A673 (cell line): Measurements from ENCODE around the gene ATF6. TPM values are rescaled to one million over a fixed set of nuclear protein-coding genes. Genes with fewer than 3 reads are reported as not detected.

Experiments used
- BruUV-seq: library from RNA; stranded (reverse); fragments of 400-500 nt; replicated peaks from 2 replicates; lab custom pipeline; 2021; lab: Mats Ljungman, UMichigan
- CTCF ChIA-PET: fragments of 300-600 bp; sonication (Branson Sonifier 250); formaldehyde crosslinking; loops from one replicate; lab custom pipeline; 2022; ENCODE audit warnings: antibody characterized with exemption; lab: Charles Lee
- POLR2A ChIA-PET: fragments of 300-600 bp; sonication (Branson Sonifier 250); formaldehyde crosslinking; loops from one replicate; lab custom pipeline; 2022; ENCODE audit warnings: antibody characterized with exemption; ENCODE audit not compliant: low non-redundant PET; lab: Charles Lee
- DNase-seq: peaks from one replicate; pipeline ENCODE4 v3.0.0-alpha.2; 2015; ENCODE audit warnings: low spot score
- H3K27ac ChIP-seq: fragments of 200-600 bp; sonication (generic); 2 replicates; pipeline ENCODE4 v1.5.1; 2016; ENCODE audit warnings: mixed run types, low read depth, mild to moderate bottlenecking, mixed read lengths, antibody characterized with exemption, low read length; ENCODE audit not compliant: poor library complexity, severe bottlenecking
- H3K27me3 ChIP-seq: fragments of 200-600 bp; sonication (generic); replicated peaks from 2 replicates; pipeline ENCODE4 v1.6.1; 2017; ENCODE audit warnings: mixed run types, low read depth, mild to moderate bottlenecking, mixed read lengths, antibody characterized with exemption, low read length; ENCODE audit not compliant: insufficient read depth, poor library complexity
- H3K36me3 ChIP-seq: fragments of 200-600 bp; sonication (generic); 2 replicates; pipeline ENCODE4 v1.6.1; 2016; ENCODE audit warnings: mixed run types, mild to moderate bottlenecking, mixed read lengths, antibody characterized with exemption, low read length; ENCODE audit not compliant: insufficient read depth, poor library complexity, severe bottlenecking
- H3K4me1 ChIP-seq: fragments of 200-600 bp; sonication (generic); 2 replicates; pipeline ENCODE4 v1.6.1; 2017; ENCODE audit warnings: mixed run types, mild to moderate bottlenecking, mixed read lengths, antibody characterized with exemption, low read length; ENCODE audit not compliant: insufficient read depth, poor library complexity, severe bottlenecking
- H3K4me3 ChIP-seq: fragments of 200-600 bp; sonication (generic); 2 replicates; pipeline ENCODE4 v1.5.1; 2016; ENCODE audit warnings: low read depth, mixed run types, mild to moderate bottlenecking, mixed read lengths, low read length; ENCODE audit not compliant: poor library complexity, severe bottlenecking
- H3K9me3 ChIP-seq: fragments of 200-600 bp; sonication (generic); 2 replicates; pipeline ENCODE4 v1.6.1; 2016; ENCODE audit warnings: mixed run types, low read depth, mild to moderate bottlenecking, mixed read lengths, antibody characterized with exemption, low read length; ENCODE audit not compliant: poor library complexity, severe bottlenecking
- EZH2 ChIP-seq: fragments of 200-600 bp; sonication (generic); IDR thresholded peaks from 2 replicates; pipeline ENCODE4 v1.6.1; 2017; ENCODE audit warnings: borderline replicate concordance, low read depth, mild to moderate bottlenecking, mixed read lengths, antibody characterized with exemption, low read length; ENCODE audit not compliant: poor library complexity, severe bottlenecking
- intact Hi-C: fragments of 100-400 bp; cut with micrococcal nuclease; formaldehyde crosslinking; loops from one replicate; pipeline ENCODE4 v1.10.0; 2022; ENCODE audit not compliant: unreplicated experiment
- total RNA-seq: library from RNA; stranded (reverse); gene quantifications from 2 replicates; pipeline ENCODE4 v1.2.3, GENCODE V29; 2021
- TF ChIP-seq, protein P1 (sequence below): fragments of 300-800, 200-600 bp; sonication (generic); conservative IDR thresholded peaks from 2 replicates; pipeline ENCODE4 v1.5.1; 2017; ENCODE audit warnings: low read depth, mild to moderate bottlenecking, antibody characterized with exemption, low read length, moderate library complexity, mixed read lengths

The ATF6 gene
- total RNA-seq, 1 experiment from 2014 or later = 21.8 TPM

DNA sequence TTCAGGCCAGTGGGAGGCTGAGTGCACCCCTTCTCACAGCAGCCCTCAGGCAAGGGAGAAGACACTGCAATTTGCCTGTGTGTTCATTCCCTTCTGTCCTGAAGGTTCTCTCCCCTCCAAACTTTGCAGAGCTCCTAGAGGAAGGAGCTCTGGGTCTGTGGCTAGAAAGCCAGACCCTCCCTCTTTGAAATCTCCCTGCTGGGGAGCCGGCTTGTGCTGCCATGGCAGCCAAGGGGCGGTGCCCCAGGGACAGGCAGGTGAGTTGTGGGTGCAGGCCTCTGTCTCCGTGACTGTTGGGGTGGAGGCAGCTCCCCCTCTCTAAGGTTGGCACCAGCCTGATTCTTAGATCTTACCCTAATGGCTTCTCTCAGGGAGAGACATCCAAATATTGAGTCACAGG lies 204.5 kb downstream of the ATF6 start:
- no peak for DNase-seq
- BruUV-seq = no TSS peak
- CTCF ChIA-PET = no interaction called here
- TF ChIP-seq EZH2 = no peak
- TF ChIP-seq, protein P1, sequence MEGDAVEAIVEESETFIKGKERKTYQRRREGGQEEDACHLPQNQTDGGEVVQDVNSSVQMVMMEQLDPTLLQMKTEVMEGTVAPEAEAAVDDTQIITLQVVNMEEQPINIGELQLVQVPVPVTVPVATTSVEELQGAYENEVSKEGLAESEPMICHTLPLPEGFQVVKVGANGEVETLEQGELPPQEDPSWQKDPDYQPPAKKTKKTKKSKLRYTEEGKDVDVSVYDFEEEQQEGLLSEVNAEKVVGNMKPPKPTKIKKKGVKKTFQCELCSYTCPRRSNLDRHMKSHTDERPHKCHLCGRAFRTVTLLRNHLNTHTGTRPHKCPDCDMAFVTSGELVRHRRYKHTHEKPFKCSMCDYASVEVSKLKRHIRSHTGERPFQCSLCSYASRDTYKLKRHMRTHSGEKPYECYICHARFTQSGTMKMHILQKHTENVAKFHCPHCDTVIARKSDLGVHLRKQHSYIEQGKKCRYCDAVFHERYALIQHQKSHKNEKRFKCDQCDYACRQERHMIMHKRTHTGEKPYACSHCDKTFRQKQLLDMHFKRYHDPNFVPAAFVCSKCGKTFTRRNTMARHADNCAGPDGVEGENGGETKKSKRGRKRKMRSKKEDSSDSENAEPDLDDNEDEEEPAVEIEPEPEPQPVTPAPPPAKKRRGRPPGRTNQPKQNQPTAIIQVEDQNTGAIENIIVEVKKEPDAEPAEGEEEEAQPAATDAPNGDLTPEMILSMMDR = no peak
- H3K27me3 ChIP-seq = no peaks in the 10 kb centered on the region
- no peaks in the 10 kb centered on the region for H3K36me3 ChIP-seq
- H3K4me1 ChIP-seq = peaks cover 4% of the 10 kb centered on the region
- intact Hi-C loops = no loop called here
- H3K4me3 ChIP-seq = no peak overlapping the region
- no peaks in the 10 kb centered on the region for H3K9me3 ChIP-seq
- H3K27ac ChIP-seq = no peak overlapping the region
- POLR2A ChIA-PET = no interaction called here

DNA sequence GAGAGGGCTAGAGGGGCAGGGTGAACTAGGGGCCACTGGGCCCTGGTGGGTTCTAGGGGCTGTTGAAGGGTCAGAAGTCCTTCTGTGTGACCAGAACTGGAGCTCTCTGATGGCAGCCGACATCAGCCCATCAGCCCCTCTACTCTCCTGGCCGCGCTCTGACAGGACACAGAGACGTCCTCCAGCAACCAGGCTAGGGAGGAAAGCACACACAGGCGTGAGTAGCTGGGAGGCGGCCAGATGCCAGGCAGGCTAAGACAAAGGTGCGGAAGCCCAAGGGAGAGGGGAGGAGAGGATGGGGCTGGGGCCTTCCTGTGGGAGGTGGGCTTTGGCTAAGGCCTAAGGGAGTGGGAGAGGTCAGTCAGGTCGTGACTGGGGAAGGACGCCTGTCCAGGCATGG lies 206.7 kb downstream of the ATF6 start:
- BruUV-seq = no TSS peak
- no peaks in the 10 kb centered on the region for H3K9me3 ChIP-seq
- no peak overlapping the region for H3K4me3 ChIP-seq
- CTCF ChIA-PET = no interaction called here
- TF ChIP-seq, protein P1 = no peak
- TF ChIP-seq EZH2 = no peak
- POLR2A ChIA-PET = no interaction called here
- H3K36me3 ChIP-seq = no peaks in the 10 kb centered on the region
- intact Hi-C loops = no loop called here
- no peaks in the 10 kb centered on the region for H3K4me1 ChIP-seq
- no peak for DNase-seq
- H3K27ac ChIP-seq = no peak overlapping the region
- H3K27me3 ChIP-seq = no peaks in the 10 kb centered on the region

DNA sequence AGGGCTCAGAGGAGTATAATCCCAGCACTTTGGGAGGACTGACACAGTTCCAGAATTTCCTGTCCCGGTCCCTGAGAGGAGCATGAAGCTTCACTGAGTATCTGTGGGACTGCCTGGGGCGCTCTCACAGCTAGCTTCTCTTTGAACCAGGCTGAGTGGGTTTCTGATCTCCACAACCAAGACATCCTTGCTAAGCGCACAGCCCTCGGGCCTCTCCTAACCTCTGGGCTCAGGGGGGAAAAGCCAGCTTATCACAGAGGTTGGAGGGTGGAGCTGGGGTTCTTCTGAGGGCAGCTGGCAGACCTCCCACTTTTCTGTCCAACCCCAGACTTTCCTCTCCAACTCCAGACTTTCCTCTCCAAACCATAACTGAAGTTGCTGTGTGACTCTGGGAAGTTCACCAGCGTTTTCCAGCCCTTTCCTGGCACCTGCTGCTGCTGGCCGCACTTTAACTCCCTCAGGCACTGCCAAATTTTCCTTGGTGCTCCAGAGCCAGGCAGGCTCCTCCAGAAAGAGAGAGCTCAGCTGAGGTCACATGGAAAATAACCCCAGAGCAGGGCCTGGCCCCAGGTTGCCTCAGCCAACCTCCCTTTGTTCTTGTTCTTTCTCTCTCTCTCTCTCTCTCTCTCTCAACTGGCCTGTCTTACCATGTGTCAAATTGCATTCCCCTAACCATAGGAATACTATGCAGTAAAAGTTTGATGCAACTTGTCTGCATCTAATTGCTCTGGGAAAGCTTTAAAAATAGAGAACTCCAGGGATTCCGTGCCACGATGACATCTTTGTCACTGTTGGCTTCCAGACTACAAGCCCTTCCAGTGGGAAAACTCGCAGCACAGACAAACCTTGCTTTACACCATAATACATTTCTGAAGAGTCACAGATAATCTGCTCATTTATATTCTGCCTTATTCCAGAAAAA lies 208.1 kb downstream of the ATF6 start:
- Histone ChIP-seq H3K4me1 (no peaks in the 10 kb centered on the region), H3K36me3 (no peaks in the 10 kb centered on the region), H3K4me3 (no peak overlapping the region), H3K27me3 (no peaks in the 10 kb centered on the region), H3K27ac (no peak overlapping the region), H3K9me3 (no peaks in the 10 kb centered on the region)
- TF ChIP-seq, protein P1 = no peak
- no peak for TF ChIP-seq EZH2
- POLR2A ChIA-PET = no interaction called here
- intact Hi-C loops = no loop called here
- CTCF ChIA-PET = no interaction called here
- DNase-seq = no peak
- no TSS peak for BruUV-seq
